Caco-2 (cell line): ENCODE data around the gene ANKRD23. TPM values are rescaled to one million over a fixed set of nuclear protein-coding genes. Genes with fewer than 3 reads are reported as not detected.

Experiments used
- BruUV-seq: library from RNA; stranded (reverse); fragments of 400-500 nt; replicated peaks from 2 replicates; lab custom pipeline; 2021; lab: Mats Ljungman, UMichigan
- CTCF ChIA-PET: fragments of 300-600 bp; sonication (Branson Sonifier 250); formaldehyde crosslinking; loops from one replicate; lab custom pipeline; 2022; ENCODE audit warnings: antibody characterized with exemption; lab: Charles Lee
- POLR2A ChIA-PET: fragments of 300-600 bp; sonication (Branson Sonifier 250); formaldehyde crosslinking; loops from one replicate; lab custom pipeline; 2022; ENCODE audit warnings: antibody characterized with exemption; lab: Charles Lee
- DNase-seq, 2 experiments: peaks; one replicate each; pipeline versions ENCODE4 v3.0.0 to v3.0.0-alpha.2; 2020 to 2022
- H3K27me3 ChIP-seq: replicated peaks from 2 replicates; pipeline ENCODE4 v1.6.0; 2011; ENCODE audit warnings: low read length; ENCODE audit not compliant: control insufficient read depth, insufficient read depth
- H3K36me3 ChIP-seq: 2 replicates; pipeline ENCODE4 v1.5.1; 2011; ENCODE audit warnings: low read length; ENCODE audit not compliant: control insufficient read depth, insufficient read depth
- H3K4me1 ChIP-seq: fragments of 250-450 bp; sonication (Bioruptor Pico); 2 replicates; pipeline ENCODE4 v1.5.1; 2020; ENCODE audit warnings: mild to moderate bottlenecking
- H3K4me3 ChIP-seq: 2 replicates; pipeline ENCODE4 v1.5.1; 2011; ENCODE audit warnings: low read depth, mild to moderate bottlenecking, control low read depth, low read length
- H3K9me3 ChIP-seq: fragments of 250-450 bp; sonication (Bioruptor Pico); 2 replicates; pipeline ENCODE4 v1.5.1; 2020; ENCODE audit warnings: mild to moderate bottlenecking, moderate library complexity
- H3K27ac Mint-ChIP-seq: one replicate; pipeline ENCODE4 v1.8.0; 2022; ENCODE audit warnings: mixed read lengths; ENCODE audit not compliant: unreplicated experiment
- H3K27me3 Mint-ChIP-seq: one replicate; pipeline ENCODE4 v1.8.0; 2022; ENCODE audit warnings: mixed read lengths; ENCODE audit not compliant: insufficient read depth, unreplicated experiment
- H3K36me3 Mint-ChIP-seq: one replicate; pipeline ENCODE4 v1.8.0; 2022; ENCODE audit warnings: mild to moderate bottlenecking, mixed read lengths; ENCODE audit not compliant: insufficient read depth, unreplicated experiment
- H3K4me1 Mint-ChIP-seq: one replicate; pipeline ENCODE4 v1.8.0; 2022; ENCODE audit warnings: low read depth, mixed read lengths; ENCODE audit not compliant: unreplicated experiment
- H3K4me3 Mint-ChIP-seq: one replicate; pipeline ENCODE4 v1.8.0; 2022; ENCODE audit warnings: mild to moderate bottlenecking, moderate library complexity, mixed read lengths; ENCODE audit not compliant: unreplicated experiment
- H3K9me3 Mint-ChIP-seq: one replicate; pipeline ENCODE4 v1.8.0; 2022; ENCODE audit warnings: mixed read lengths; ENCODE audit not compliant: unreplicated experiment
- intact Hi-C: fragments of 100-400 bp; cut with micrococcal nuclease; formaldehyde crosslinking; loops from one replicate; pipeline ENCODE4 v1.10.0; 2022; ENCODE audit not compliant: unreplicated experiment
- total RNA-seq: library from RNA; stranded (reverse); gene quantifications from 2 replicates; pipeline ENCODE4 v1.2.3, GENCODE V29; 2022
- TF ChIP-seq, protein P1 (sequence below), 2 experiments: fragments of 200-600 bp in 1 of 2; IDR thresholded peaks; 1 replicate in 1 of 2; 2 replicates in 1 of 2; pipeline versions ENCODE4 v1.5.1 to v1.8.0; 2011 to 2022; ENCODE audit warnings: antibody characterized with exemption in 1 of 2, control low read depth in 1 of 2, inconsistent platforms in 1 of 2, low read depth in 1 of 2, low read length in 1 of 2, mild to moderate bottlenecking in 1 of 2, moderate library complexity in 1 of 2; ENCODE audit not compliant: insufficient read depth in 1 of 2, severe bottlenecking in 1 of 2, unreplicated experiment in 1 of 2

The ANKRD23 gene
- total RNA-seq, 1 experiment from 2014 or later = 2.5 TPM

DNA sequence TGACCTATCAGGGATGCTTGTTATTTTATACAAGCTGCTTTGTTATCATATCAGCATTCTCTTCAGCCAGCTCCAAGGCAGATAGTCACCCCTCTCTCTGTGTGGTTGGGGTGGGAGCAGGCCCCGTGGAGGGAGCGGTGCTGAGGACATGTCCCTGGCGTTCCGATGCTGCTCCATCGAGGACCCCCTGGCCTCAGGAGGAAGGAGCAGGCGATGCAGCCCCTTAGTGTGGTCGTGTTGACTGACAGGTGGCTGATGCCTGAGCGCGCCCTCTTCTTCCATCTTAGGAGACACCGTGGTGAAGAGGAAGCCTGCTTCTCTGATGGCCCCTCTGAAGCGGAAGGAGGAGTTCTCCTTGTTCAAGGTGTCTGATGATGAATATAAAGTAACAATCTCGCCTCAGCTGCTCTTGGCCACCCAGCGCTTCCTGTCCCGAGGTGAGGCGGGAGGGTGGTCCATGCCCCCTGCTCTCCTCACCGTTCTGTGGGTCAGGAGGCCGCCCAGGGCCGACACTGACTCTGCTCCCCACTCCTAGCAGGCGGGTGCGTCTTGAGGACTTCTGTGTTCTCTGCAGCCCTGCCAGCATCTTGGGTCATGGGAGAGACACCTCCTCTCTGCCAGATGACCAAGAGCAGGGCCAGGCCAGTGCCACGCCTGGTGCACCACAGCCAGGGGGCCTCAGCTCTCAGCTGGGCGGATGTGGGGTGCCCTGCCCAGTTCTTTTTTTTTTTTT is 17.1 kb downstream of the ANKRD23 start:
- Mint-ChIP-seq H3K27me3 (no peaks in the 10 kb centered on the region), H3K4me1 (peaks cover 36% of the 10 kb centered on the region), H3K27ac (no peak overlapping the region), H3K4me3 (no peak overlapping the region), H3K36me3 (peaks cover 96% of the 10 kb centered on the region), H3K9me3 (no peaks in the 10 kb centered on the region)
- Histone ChIP-seq H3K27me3 (no peaks in the 10 kb centered on the region), H3K9me3 (no peaks in the 10 kb centered on the region), H3K36me3 (peaks cover 14% of the 10 kb centered on the region), H3K4me1 (peaks cover 31% of the 10 kb centered on the region), H3K4me3 (no peak overlapping the region)
- TF ChIP-seq, protein P1, sequence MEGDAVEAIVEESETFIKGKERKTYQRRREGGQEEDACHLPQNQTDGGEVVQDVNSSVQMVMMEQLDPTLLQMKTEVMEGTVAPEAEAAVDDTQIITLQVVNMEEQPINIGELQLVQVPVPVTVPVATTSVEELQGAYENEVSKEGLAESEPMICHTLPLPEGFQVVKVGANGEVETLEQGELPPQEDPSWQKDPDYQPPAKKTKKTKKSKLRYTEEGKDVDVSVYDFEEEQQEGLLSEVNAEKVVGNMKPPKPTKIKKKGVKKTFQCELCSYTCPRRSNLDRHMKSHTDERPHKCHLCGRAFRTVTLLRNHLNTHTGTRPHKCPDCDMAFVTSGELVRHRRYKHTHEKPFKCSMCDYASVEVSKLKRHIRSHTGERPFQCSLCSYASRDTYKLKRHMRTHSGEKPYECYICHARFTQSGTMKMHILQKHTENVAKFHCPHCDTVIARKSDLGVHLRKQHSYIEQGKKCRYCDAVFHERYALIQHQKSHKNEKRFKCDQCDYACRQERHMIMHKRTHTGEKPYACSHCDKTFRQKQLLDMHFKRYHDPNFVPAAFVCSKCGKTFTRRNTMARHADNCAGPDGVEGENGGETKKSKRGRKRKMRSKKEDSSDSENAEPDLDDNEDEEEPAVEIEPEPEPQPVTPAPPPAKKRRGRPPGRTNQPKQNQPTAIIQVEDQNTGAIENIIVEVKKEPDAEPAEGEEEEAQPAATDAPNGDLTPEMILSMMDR (IDR thresholded peaks at IDR 0.05; ENCODE audit: insufficient read depth in 1 of 2, low read depth in 1 of 2, low read length in 1 of 2, severe bottlenecking in 1 of 2, unreplicated experiment in 1 of 2) = no peak
- no peak for DNase-seq
- ChIA-PET CTCF (interaction anchor here (0.6 kb wide), 1 partner anchor 274 kb away, joined by 3 read pairs; no protein-coding TSS in a partner anchor), POLR2A (no interaction called here)
- no TSS peak for BruUV-seq
- intact Hi-C loops = no loop called here

DNA sequence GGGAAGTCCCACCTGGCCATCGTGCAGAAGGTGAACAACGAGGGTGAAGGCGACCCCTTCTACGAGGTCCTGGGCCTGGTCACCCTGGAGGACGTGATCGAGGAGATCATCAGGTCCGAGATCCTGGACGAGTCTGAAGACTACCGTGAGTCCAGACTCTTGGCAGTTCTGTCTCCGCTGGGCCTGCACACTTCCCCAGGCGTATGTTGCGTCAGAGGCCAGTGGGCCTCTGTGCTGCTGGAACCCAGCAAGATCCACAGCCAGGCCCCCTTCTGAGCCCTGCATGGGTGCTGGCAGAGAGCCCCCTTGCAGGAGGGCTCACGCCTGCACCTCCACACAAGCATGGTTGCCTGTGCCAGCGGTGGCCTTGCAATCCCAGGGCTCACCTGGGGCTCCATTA is 18.8 kb downstream of the ANKRD23 start:
- peak overlapping the region; percentile 46 for H3K27ac Mint-ChIP-seq
- Histone ChIP-seq H3K4me1 (peaks cover 43% of the 10 kb centered on the region), H3K27me3 (no peaks in the 10 kb centered on the region), H3K9me3 (no peaks in the 10 kb centered on the region), H3K4me3 (no peak overlapping the region), H3K36me3 (peaks cover 13% of the 10 kb centered on the region)
- ChIA-PET POLR2A (no interaction called here), CTCF (interaction anchor here (1.5 to 1.6 kb wide), 2 partner anchors 33 to 271 kb away, joined by 3 to 8 read pairs; partner anchors contain the start of gene ANKRD39)
- no peaks in the 10 kb centered on the region for H3K27me3 Mint-ChIP-seq
- DNase-seq = no peak
- TF ChIP-seq, protein P1 (IDR thresholded peaks at IDR 0.05; ENCODE audit: insufficient read depth in 1 of 2, low read depth in 1 of 2, low read length in 1 of 2, severe bottlenecking in 1 of 2, unreplicated experiment in 1 of 2) = no peak
- peaks cover 97% of the 10 kb centered on the region for H3K36me3 Mint-ChIP-seq
- intact Hi-C loops = no loop called here
- no peak overlapping the region for H3K4me3 Mint-ChIP-seq
- peaks cover 38% of the 10 kb centered on the region for H3K4me1 Mint-ChIP-seq
- no TSS peak for BruUV-seq
- H3K9me3 Mint-ChIP-seq = no peaks in the 10 kb centered on the region

DNA sequence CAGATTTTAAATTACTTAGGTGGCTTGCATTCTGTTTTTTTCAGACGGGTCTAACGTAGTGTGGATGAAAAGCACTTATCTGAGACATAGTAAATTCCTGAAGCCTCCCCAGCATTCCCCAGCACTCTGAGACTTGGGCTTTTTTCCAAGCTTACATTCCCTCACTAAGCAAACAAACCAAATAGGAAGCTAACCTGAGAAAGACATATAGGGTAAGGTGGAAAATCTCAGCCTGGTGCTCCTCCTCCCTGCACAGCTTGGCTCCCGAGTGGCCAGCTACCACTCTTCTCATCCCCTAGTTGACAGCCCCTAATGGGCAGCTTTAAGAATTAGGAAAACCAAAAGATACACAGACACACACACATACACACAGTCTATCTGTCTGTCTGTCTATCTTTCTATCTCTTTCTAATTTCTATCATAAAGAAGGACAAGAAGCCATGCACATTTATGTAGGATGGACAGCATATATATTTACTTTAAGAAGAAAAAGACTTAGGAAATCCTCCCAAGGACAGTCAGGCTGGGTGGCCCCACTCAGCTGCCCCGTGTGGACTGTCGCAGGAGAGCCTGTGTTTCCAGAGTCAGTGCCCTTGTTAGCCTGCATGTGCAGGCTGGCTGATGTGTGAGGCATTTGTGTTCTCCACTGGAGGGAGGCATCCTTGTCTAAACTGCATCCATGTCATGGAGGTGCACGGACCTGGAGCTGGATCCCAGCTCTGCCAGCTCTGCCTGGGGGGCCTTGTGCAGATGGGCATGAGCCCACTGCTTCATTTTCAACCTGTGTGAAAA is 19.5 kb downstream of the ANKRD23 start:
- Mint-ChIP-seq H3K4me3 (peak overlapping the region; percentile 45), H3K4me1 (peaks cover 39% of the 10 kb centered on the region), H3K9me3 (no peaks in the 10 kb centered on the region), H3K27ac (peak overlapping the region; percentile 46), H3K27me3 (no peaks in the 10 kb centered on the region), H3K36me3 (peaks cover 97% of the 10 kb centered on the region)
- H3K36me3 ChIP-seq = peaks cover 13% of the 10 kb centered on the region
- ChIA-PET POLR2A (no interaction called here), CTCF (interaction anchor here (0.8 to 1.6 kb wide), 4 partner anchors 9 to 270 kb away, joined by 3 to 8 read pairs (median 4); partner anchors contain the start of gene ANKRD39)
- H3K4me3 ChIP-seq = no peak overlapping the region
- no peaks in the 10 kb centered on the region for H3K27me3 ChIP-seq
- peaks cover 51% of the 10 kb centered on the region for H3K4me1 ChIP-seq
- BruUV-seq = no TSS peak
- TF ChIP-seq, protein P1 (IDR thresholded peaks at IDR 0.05; ENCODE audit: insufficient read depth in 1 of 2, low read depth in 1 of 2, low read length in 1 of 2, severe bottlenecking in 1 of 2, unreplicated experiment in 1 of 2) = no peak
- intact Hi-C loops = loop anchor here (1.0 kb wide), 1 partner anchor 8 kb away; no protein-coding TSS in a partner anchor
- DNase-seq = peak in 1 of 2 experiments; percentile 48
- no peaks in the 10 kb centered on the region for H3K9me3 ChIP-seq
